PC-9 (cell line): ENCODE measurements around the gene HSPA14. TPM values are rescaled to one million over a fixed set of nuclear protein-coding genes. Genes with fewer than 3 reads are reported as not detected.
"Not testable (repeated sequence)": the region's sequence is repeated elsewhere in the genome, so short reads cannot be mapped to it uniquely, and the experiment has no call there.

Experiments used
- BruUV-seq: library from RNA; stranded (reverse); fragments of 400-500 nt; replicated peaks from 2 replicates; lab custom pipeline; 2021; lab: Mats Ljungman, UMichigan
- CTCF ChIA-PET: fragments of 300-600 bp; sonication (Branson Sonifier 250); formaldehyde crosslinking; loops from one replicate; lab custom pipeline; 2022; ENCODE audit warnings: antibody characterized with exemption; lab: Charles Lee
- POLR2A ChIA-PET: fragments of 300-600 bp; sonication (Branson Sonifier 250); formaldehyde crosslinking; loops from one replicate; lab custom pipeline; 2022; ENCODE audit warnings: antibody characterized with exemption; ENCODE audit not compliant: unreplicated experiment; lab: Charles Lee
- DNase-seq, 2 experiments: peaks; one replicate each; pipeline versions ENCODE4 v3.0.0 to v3.0.0-alpha.2; 2015 to 2022; ENCODE audit warnings: mixed read lengths in 1 of 2
- H2AFZ ChIP-seq: fragments of 200-600 bp; sonication (generic); 2 replicates; pipeline ENCODE4 v1.8.1; 2017; ENCODE audit warnings: antibody characterized with exemption
- H3F3A ChIP-seq: fragments of 200-600 bp; sonication (generic); 2 replicates; pipeline ENCODE4 v1.8.1; 2017; ENCODE audit warnings: antibody characterized with exemption, mild to moderate bottlenecking, low read depth; ENCODE audit not compliant: insufficient read depth
- H3K27ac ChIP-seq: fragments of 200-600 bp; sonication (generic); 2 replicates; pipeline ENCODE4 v1.6.1; 2016; ENCODE audit warnings: mixed run types
- H3K27me3 ChIP-seq: fragments of 200-600 bp; sonication (generic); 2 replicates; pipeline ENCODE4 v1.6.1; 2016; ENCODE audit warnings: low read depth, mixed run types; ENCODE audit not compliant: insufficient read depth
- H3K36me3 ChIP-seq: fragments of 200-600 bp; sonication (generic); 2 replicates; pipeline ENCODE4 v1.6.1; 2016; ENCODE audit warnings: low read depth, mixed run types
- H3K4me1 ChIP-seq: fragments of 200-600 bp; sonication (generic); replicated peaks from 2 replicates; pipeline ENCODE4 v1.6.1; 2016; ENCODE audit warnings: mixed run types; ENCODE audit not compliant: insufficient read depth
- H3K4me2 ChIP-seq: fragments of 200-600 bp; sonication (generic); 2 replicates; pipeline ENCODE4 v1.6.1; 2017; ENCODE audit warnings: mixed run types
- H3K4me3 ChIP-seq: fragments of 200-600 bp; sonication (generic); 2 replicates; pipeline ENCODE4 v1.6.1; 2016; ENCODE audit warnings: mixed run types
- H3K79me2 ChIP-seq: fragments of 200-600 bp; sonication (generic); 2 replicates; pipeline ENCODE4 v1.6.1; 2017; ENCODE audit warnings: low read depth, mixed run types
- H3K9me2 ChIP-seq: fragments of 200-600 bp; sonication (generic); 2 replicates; pipeline ENCODE4 v1.8.1; 2017; ENCODE audit warnings: mild to moderate bottlenecking; ENCODE audit not compliant: insufficient read depth
- H3K9me3 ChIP-seq: fragments of 200-600 bp; sonication (generic); 2 replicates; pipeline ENCODE4 v1.8.1; 2016; ENCODE audit warnings: low read depth; ENCODE audit not compliant: insufficient read depth
- H4K20me1 ChIP-seq: fragments of 200-600 bp; sonication (generic); 2 replicates; pipeline ENCODE4 v1.8.1; 2017; ENCODE audit not compliant: insufficient read depth
- CTCF ChIP-seq: fragments of 200-600 bp; sonication (generic); conservative IDR thresholded peaks from 2 replicates; pipeline ENCODE4 v1.6.1; 2017; ENCODE audit warnings: mixed run types, antibody characterized with exemption, mild to moderate bottlenecking, moderate library complexity
- EZH2 ChIP-seq: fragments of 200-600 bp; sonication (generic); IDR thresholded peaks from 2 replicates; pipeline ENCODE4 v1.8.0; 2017; ENCODE audit warnings: antibody characterized with exemption, low read depth
- intact Hi-C: fragments of 100-400 bp; cut with micrococcal nuclease; formaldehyde crosslinking; loops from one replicate; pipeline ENCODE4 v1.10.0; 2022; ENCODE audit not compliant: unreplicated experiment
- total RNA-seq: library from RNA; stranded (reverse); gene quantifications from 2 replicates; pipeline ENCODE4 v1.2.3, GENCODE V29; 2021

Gene HSPA14
- total RNA-seq, 1 experiment from 2014 or later = 23.1 TPM

DNA sequence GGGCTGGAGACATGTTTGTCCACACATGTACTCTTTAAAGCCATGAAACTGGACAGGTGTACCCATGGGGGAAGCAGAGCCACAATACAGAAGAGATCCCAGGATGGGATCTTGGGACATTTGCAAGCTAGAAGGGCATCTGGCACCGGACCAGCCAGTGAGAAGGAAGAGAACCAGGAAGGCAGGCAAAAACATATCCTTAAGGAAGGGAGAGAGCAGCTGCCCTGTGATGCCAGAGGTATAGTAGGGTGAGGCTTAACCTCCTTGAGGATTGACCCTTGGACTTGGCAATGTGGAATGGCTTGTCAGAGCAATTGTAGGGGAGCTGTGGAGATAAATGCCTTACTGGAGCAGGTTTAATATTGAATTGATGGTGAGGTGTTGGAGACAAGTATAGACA is 22.7 kb downstream of the HSPA14 start:
- no peak overlapping the region for H3K27ac ChIP-seq
- intact Hi-C loops = no loop called here
- H3K4me2 ChIP-seq = no peak overlapping the region
- H3F3A ChIP-seq = no peaks in the 10 kb centered on the region
- no peaks in the 10 kb centered on the region for H3K9me2 ChIP-seq
- H3K27me3 ChIP-seq = no peaks in the 10 kb centered on the region
- POLR2A ChIA-PET = no interaction called here
- no peaks in the 10 kb centered on the region for H3K79me2 ChIP-seq
- no peak overlapping the region for H3K4me3 ChIP-seq
- H3K4me1 ChIP-seq = no peaks in the 10 kb centered on the region
- CTCF ChIA-PET = no interaction called here
- no peaks in the 10 kb centered on the region for H3K9me3 ChIP-seq
- no peak overlapping the region for H2AFZ ChIP-seq
- no peaks in the 10 kb centered on the region for H4K20me1 ChIP-seq
- TF ChIP-seq CTCF = no peak
- TF ChIP-seq EZH2 = no peak
- H3K36me3 ChIP-seq = 0 out of 2 replicates have a peak, but pooled peaks cover 7% of the 10 kb centered on the region
- DNase-seq = no peak
- BruUV-seq = no TSS peak

DNA sequence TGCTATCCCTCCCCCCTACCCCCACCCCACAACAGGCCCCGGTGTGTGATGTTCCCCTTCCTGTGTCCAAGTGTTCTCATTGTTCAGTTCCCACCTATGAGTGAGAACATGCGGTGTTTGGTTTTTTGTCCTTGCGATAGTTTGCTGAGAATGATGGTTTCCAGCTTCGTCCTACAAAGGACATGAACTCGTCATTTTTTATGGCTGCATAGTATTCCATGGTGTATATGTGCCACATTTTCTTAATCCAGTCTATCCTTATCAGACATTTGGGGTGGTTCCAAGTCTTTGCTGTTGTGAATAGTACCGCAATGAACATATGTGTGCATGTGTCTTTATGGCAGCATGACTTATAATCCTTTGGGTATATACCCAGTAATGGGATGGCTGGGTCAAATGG is 26.4 kb downstream of the HSPA14 start:
- H3K27me3 ChIP-seq, H3K9me2 ChIP-seq, BruUV-seq, POLR2A ChIA-PET, intact Hi-C loops, DNase-seq, H4K20me1 ChIP-seq, H3K27ac ChIP-seq, H2AFZ ChIP-seq, H3K4me2 ChIP-seq, CTCF ChIA-PET, H3K4me3 ChIP-seq, H3K36me3 ChIP-seq, H3F3A ChIP-seq, H3K79me2 ChIP-seq, H3K4me1 ChIP-seq, H3K9me3 ChIP-seq: not testable (repeated sequence)

- H2AFZ ChIP-seq, H3F3A ChIP-seq, H3K4me1 ChIP-seq, H3K27me3 ChIP-seq, H3K36me3 ChIP-seq, CTCF ChIA-PET, POLR2A ChIA-PET, H3K27ac ChIP-seq, intact Hi-C loops, BruUV-seq, H4K20me1 ChIP-seq, H3K9me2 ChIP-seq, H3K4me2 ChIP-seq, H3K9me3 ChIP-seq, DNase-seq, H3K4me3 ChIP-seq, H3K79me2 ChIP-seq: not testable (repeated sequence)
These were observed 26.8 kb downstream of the HSPA14 start for GRCh38 chr10:14864871-14865270.

DNA sequence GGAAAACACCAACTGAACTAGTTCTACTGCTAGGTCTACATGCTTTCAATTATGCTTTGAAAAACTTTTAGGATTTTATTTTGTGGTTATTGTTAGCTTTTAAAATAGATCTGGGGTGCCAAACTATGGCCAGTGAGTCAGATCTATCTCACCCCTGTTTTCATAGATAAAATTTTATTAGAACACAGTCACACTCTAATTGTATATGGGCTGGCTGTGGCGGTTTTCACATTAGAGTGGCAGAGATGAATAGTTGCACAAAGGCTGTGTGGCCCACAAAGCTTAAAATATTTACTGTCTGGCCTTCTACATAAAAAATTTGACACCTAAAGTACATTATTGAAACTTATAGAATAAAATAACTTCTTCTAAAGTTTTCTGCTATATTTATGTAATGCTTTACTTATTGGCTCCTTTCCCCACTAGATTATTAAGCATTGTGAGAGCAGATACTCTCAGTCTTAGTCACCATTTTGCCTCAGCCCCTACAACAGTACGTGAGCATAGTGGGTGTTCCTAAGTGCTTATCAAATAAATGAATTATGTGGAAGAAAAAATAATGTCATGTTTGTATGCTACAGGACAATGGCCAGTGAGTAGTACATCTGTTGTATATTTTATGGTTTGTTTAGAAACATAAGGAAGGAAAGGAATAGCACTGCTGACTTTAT is 35.1 kb downstream of the HSPA14 start:
- Histone ChIP-seq H2AFZ (no peak overlapping the region), H3K4me3 (no peak overlapping the region), H3F3A (peaks cover 8% of the 10 kb centered on the region; the same call in 1 of the 2 replicates), H4K20me1 (no peaks in the 10 kb centered on the region), H3K4me1 (peaks cover 9% of the 10 kb centered on the region), H3K4me2 (no peak overlapping the region), H3K27me3 (no peaks in the 10 kb centered on the region), H3K36me3 (peaks cover 7% of the 10 kb centered on the region; the same call in 1 of the 2 replicates), H3K27ac (no peak overlapping the region; the same call in 1 of the 2 replicates), H3K9me3 (no peaks in the 10 kb centered on the region), H3K9me2 (no peaks in the 10 kb centered on the region), H3K79me2 (peaks cover 21% of the 10 kb centered on the region)
- ChIA-PET CTCF (no interaction called here), POLR2A (interaction anchor here (0.7 kb wide), 1 partner anchor 295 kb away, joined by 4 read pairs; the partner anchor contains the start of gene NMT2)
- TF ChIP-seq EZH2 (no peak), CTCF (no peak)
- intact Hi-C loops = no loop called here
- no TSS peak for BruUV-seq
- DNase-seq = no peak
